NCI-H510A (cell line): ENCODE data around the gene PAPSS2.

Source experiments
- DNase-seq: peaks from one replicate; lab custom pipeline; 2025; lab: John Stamatoyannopoulos, UW

Gene PAPSS2

GRCh38 chr10:87790185-87790584, 130.5 kb downstream of the PAPSS2 start:
- no peak for DNase-seq

- no peak for DNase-seq
Measured at GRCh38 chr10:87794285-87794684, 134.6 kb downstream of the PAPSS2 start.
